Osteocyte (in vitro differentiated cells): Measurements from ENCODE around the gene BCR. TPM values are rescaled to one million over a fixed set of nuclear protein-coding genes. Genes with fewer than 3 reads are reported as not detected.

Experiments
- DNase-seq: peaks from one replicate; pipeline ENCODE4 v3.0.0; 2021; ENCODE audit warnings: mixed read lengths; ENCODE audit not compliant: unreplicated experiment; ENCODE audit errors: extremely low spot score
- H3K27ac Mint-ChIP-seq: one replicate; pipeline ENCODE4 v1.8.0; 2021; ENCODE audit warnings: mild to moderate bottlenecking, mixed read lengths; ENCODE audit not compliant: unreplicated experiment
- H3K27me3 Mint-ChIP-seq: one replicate; pipeline ENCODE4 v1.8.0; 2021; ENCODE audit warnings: mixed read lengths; ENCODE audit not compliant: unreplicated experiment
- H3K36me3 Mint-ChIP-seq: one replicate; pipeline ENCODE4 v1.8.0; 2021; ENCODE audit warnings: mixed read lengths; ENCODE audit not compliant: unreplicated experiment
- H3K4me1 Mint-ChIP-seq: one replicate; pipeline ENCODE4 v1.8.0; 2021; ENCODE audit warnings: mixed read lengths; ENCODE audit not compliant: unreplicated experiment
- H3K4me3 Mint-ChIP-seq: one replicate; pipeline ENCODE4 v1.8.0; 2021; ENCODE audit warnings: mild to moderate bottlenecking, moderate library complexity, mixed read lengths; ENCODE audit not compliant: unreplicated experiment
- H3K9me3 Mint-ChIP-seq: one replicate; pipeline ENCODE4 v1.8.0; 2021; ENCODE audit warnings: mixed read lengths; ENCODE audit not compliant: unreplicated experiment
- CTCF ChIP-seq: fragments of 200-600 bp; sonication (generic); IDR thresholded peaks from 2 replicates; pipeline ENCODE4 v1.5.0; 2021; ENCODE audit warnings: antibody characterized with exemption, mild to moderate bottlenecking, moderate library complexity
- total RNA-seq: library from RNA; stranded (reverse); gene quantifications from 2 replicates; pipeline ENCODE4 v1.2.1, GENCODE V29; 2021

BCR gene
- total RNA-seq, 1 donor from 2014 or later, result 35.3 TPM

GRCh38 chr22:23229646-23230045 is 49.3 kb downstream of the BCR start:
- no peak for TF ChIP-seq CTCF
- peaks cover 12% of the 10 kb centered on the region for H3K36me3 Mint-ChIP-seq
- no peak for DNase-seq
- H3K27me3 Mint-ChIP-seq, result no peaks in the 10 kb centered on the region
- H3K4me3 Mint-ChIP-seq, result no peak overlapping the region
- peaks cover 11% of the 10 kb centered on the region for H3K9me3 Mint-ChIP-seq
- H3K4me1 Mint-ChIP-seq, result peaks cover 57% of the 10 kb centered on the region
- H3K27ac Mint-ChIP-seq, result no peak overlapping the region

- H3K9me3 Mint-ChIP-seq, result peaks cover 11% of the 10 kb centered on the region
- DNase-seq, result no peak
- no peaks in the 10 kb centered on the region for H3K27me3 Mint-ChIP-seq
- H3K36me3 Mint-ChIP-seq, result peaks cover 12% of the 10 kb centered on the region
- H3K4me1 Mint-ChIP-seq, result peaks cover 49% of the 10 kb centered on the region
- H3K4me3 Mint-ChIP-seq, result no peak overlapping the region
- TF ChIP-seq CTCF, result no peak
- H3K27ac Mint-ChIP-seq, result no peak overlapping the region
Measured at GRCh38 chr22:23230348-23231068, 50.2 kb downstream of the BCR start.

GRCh38 chr22:23231471-23232093 is 51.3 kb downstream of the BCR start:
- Mint-ChIP-seq H3K27me3 (no peaks in the 10 kb centered on the region), H3K4me3 (no peak overlapping the region), H3K9me3 (peaks cover 11% of the 10 kb centered on the region), H3K36me3 (peaks cover 12% of the 10 kb centered on the region), H3K4me1 (peaks cover 48% of the 10 kb centered on the region), H3K27ac (no peak overlapping the region)
- no peak for DNase-seq
- no peak for TF ChIP-seq CTCF

GRCh38 chr22:23232094-23232905 is 52.0 kb downstream of the BCR start:
- no peak for DNase-seq
- Mint-ChIP-seq H3K27ac (no peak overlapping the region), H3K27me3 (no peaks in the 10 kb centered on the region), H3K9me3 (peaks cover 11% of the 10 kb centered on the region), H3K36me3 (peaks cover 12% of the 10 kb centered on the region), H3K4me1 (peaks cover 48% of the 10 kb centered on the region), H3K4me3 (no peak overlapping the region)
- no peak for TF ChIP-seq CTCF

- no peak for TF ChIP-seq CTCF
- Mint-ChIP-seq H3K4me3 (no peak overlapping the region), H3K36me3 (peaks cover 10% of the 10 kb centered on the region), H3K27me3 (no peaks in the 10 kb centered on the region), H3K27ac (no peak overlapping the region), H3K4me1 (peaks cover 48% of the 10 kb centered on the region), H3K9me3 (peaks cover 11% of the 10 kb centered on the region)
- DNase-seq, result no peak
Measured at GRCh38 chr22:23233084-23233531, 52.8 kb downstream of the BCR start.
